Measurements from ENCODE around the gene ABLIM2.

DNA sequence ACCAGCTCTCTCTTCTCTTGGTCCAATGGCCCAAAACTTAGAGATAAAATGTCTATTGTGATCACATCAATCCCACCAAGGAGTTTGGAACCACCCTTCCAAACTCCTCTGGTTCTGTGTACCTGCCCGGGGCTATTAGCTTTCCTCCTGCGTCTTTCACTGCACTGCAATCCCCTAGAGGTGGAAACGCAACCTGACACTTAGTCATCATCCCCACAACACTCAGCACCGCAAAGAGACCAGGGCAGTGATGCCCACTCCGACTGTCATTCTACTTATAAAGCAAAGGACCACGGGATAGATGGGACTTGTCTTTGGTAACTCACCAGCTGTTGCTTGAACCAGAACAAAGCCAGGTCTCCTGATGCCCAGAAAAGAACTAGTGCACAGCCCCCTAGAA is 240.9 kb downstream of the ABLIM2 start:
- TF ChIP-seq, protein P1, sequence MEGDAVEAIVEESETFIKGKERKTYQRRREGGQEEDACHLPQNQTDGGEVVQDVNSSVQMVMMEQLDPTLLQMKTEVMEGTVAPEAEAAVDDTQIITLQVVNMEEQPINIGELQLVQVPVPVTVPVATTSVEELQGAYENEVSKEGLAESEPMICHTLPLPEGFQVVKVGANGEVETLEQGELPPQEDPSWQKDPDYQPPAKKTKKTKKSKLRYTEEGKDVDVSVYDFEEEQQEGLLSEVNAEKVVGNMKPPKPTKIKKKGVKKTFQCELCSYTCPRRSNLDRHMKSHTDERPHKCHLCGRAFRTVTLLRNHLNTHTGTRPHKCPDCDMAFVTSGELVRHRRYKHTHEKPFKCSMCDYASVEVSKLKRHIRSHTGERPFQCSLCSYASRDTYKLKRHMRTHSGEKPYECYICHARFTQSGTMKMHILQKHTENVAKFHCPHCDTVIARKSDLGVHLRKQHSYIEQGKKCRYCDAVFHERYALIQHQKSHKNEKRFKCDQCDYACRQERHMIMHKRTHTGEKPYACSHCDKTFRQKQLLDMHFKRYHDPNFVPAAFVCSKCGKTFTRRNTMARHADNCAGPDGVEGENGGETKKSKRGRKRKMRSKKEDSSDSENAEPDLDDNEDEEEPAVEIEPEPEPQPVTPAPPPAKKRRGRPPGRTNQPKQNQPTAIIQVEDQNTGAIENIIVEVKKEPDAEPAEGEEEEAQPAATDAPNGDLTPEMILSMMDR (IDR thresholded peaks at IDR 0.05; ENCODE audit: low read length), result no peak
- no peak for TF ChIP-seq EZH2 (optimal IDR thresholded peaks at IDR 0.05; ENCODE audit: low read depth, low read length)
